H1 (cell line): ENCODE measurements around the gene TTI1. TPM values are rescaled to one million over a fixed set of nuclear protein-coding genes. Genes with fewer than 3 reads are reported as not detected.

ENCODE experiments used
- CTCF ChIA-PET: fragments of 300-600 bp; sonication (Branson Sonifier 250); formaldehyde crosslinking; loops from one replicate; lab custom pipeline; 2021; ENCODE audit not compliant: partially characterized antibody; lab: Charles Lee
- POLR2A ChIA-PET: fragments of 300-600 bp; sonication (Branson Sonifier 250); formaldehyde crosslinking; loops from one replicate; lab custom pipeline; 2021; ENCODE audit warnings: inconsistent platforms; ENCODE audit not compliant: partially characterized antibody; lab: Charles Lee
- DNase-seq, 2 experiments: peaks; one replicate each; pipeline versions ENCODE4 v3.0.0 to v3.0.0-alpha.2; 2010 to 2022; ENCODE audit warnings: low spot score in 2 of 2, low read depth in 1 of 2, mixed read lengths in 1 of 2
- FAIRE-seq: peaks from 2 replicates; lab custom pipeline; 2011; peaks lifted over from hg19 to GRCh38; lab: Jason Lieb, UNC
- H2AFZ ChIP-seq: 2 replicates; pipeline ENCODE4 v1.8.1; 2012; ENCODE audit warnings: low read length, inconsistent platforms
- H2AK5ac ChIP-seq: 2 replicates; pipeline ENCODE4 v1.6.1; 2013; ENCODE audit warnings: low read depth, low read length
- H2BK120ac ChIP-seq: replicated peaks from 2 replicates; pipeline ENCODE3; 2013; ENCODE audit warnings: low read depth, low read length, inconsistent platforms
- H2BK12ac ChIP-seq: 2 replicates; pipeline ENCODE4 v1.6.1; 2013; ENCODE audit warnings: low read depth, low read length
- H2BK15ac ChIP-seq: 2 replicates; pipeline ENCODE4 v1.6.1; 2013; ENCODE audit warnings: low read length
- H2BK20ac ChIP-seq: 2 replicates; pipeline ENCODE4 v1.6.1; 2013; ENCODE audit warnings: low read length
- H2BK5ac ChIP-seq: 2 replicates; pipeline ENCODE4 v1.6.1; 2013; ENCODE audit warnings: low read depth, low read length
- H3K14ac ChIP-seq: 2 replicates; pipeline ENCODE4 v1.6.1; 2013; ENCODE audit warnings: inconsistent platforms; ENCODE audit not compliant: insufficient read length
- H3K18ac ChIP-seq: 2 replicates; pipeline ENCODE4 v1.6.1; 2013; ENCODE audit warnings: low read length; ENCODE audit errors: extremely low read depth
- H3K23ac ChIP-seq: 2 replicates; pipeline ENCODE4 v1.6.1; 2013; ENCODE audit warnings: inconsistent platforms; ENCODE audit not compliant: insufficient read length
- H3K23me2 ChIP-seq: 2 replicates; pipeline ENCODE4 v1.6.1; 2013; ENCODE audit warnings: low read depth, low read length
- H3K27ac ChIP-seq: 2 replicates; pipeline ENCODE4 v1.6.1; 2011; ENCODE audit warnings: low read depth, low read length, inconsistent platforms
- H3K27me3 ChIP-seq, 4 experiments: replicated peaks in 1 of 4; 1 replicate in 1 of 4; 2 replicates in 3 of 4; pipeline versions ENCODE4 v1.6.1 to v1.8.1; 2011 to 2013; ENCODE audit warnings: low read length in 3 of 4, mild to moderate bottlenecking in 3 of 4, inconsistent platforms in 2 of 4, mixed read lengths in 2 of 4, moderate library complexity in 1 of 4; ENCODE audit not compliant: control insufficient read depth in 3 of 4, insufficient read depth in 3 of 4; ENCODE audit errors: extremely low read depth in 1 of 4
- H3K36me3 ChIP-seq, 4 experiments: 2 replicates each; pipeline versions ENCODE4 v1.6.1 to v1.8.1; 2011 to 2013; ENCODE audit warnings: mild to moderate bottlenecking in 4 of 4, low read length in 3 of 4, moderate library complexity in 2 of 4, control low read depth in 1 of 4, inconsistent platforms in 1 of 4; ENCODE audit not compliant: insufficient read depth in 4 of 4, control insufficient read depth in 2 of 4
- H3K4ac ChIP-seq: replicated peaks from 2 replicates; pipeline ENCODE3; 2013; ENCODE audit warnings: low read length, low read depth, mixed read lengths, inconsistent platforms; ENCODE audit not compliant: insufficient read length
- H3K4me1 ChIP-seq, 4 experiments: replicated peaks in 1 of 4; 1 replicate in 1 of 4; 2 replicates in 3 of 4; pipeline versions ENCODE4 v1.6.1 to v1.8.1; 2011 to 2013; ENCODE audit warnings: low read length in 3 of 4, inconsistent platforms in 2 of 4, mixed read lengths in 1 of 4; ENCODE audit not compliant: insufficient read depth in 4 of 4, control insufficient read depth in 3 of 4
- H3K4me2 ChIP-seq, 2 experiments: 2 replicates each; pipeline versions ENCODE4 v1.6.1 to v1.8.1; 2011 to 2013; ENCODE audit warnings: low read depth in 2 of 2, low read length in 2 of 2, control low read depth in 1 of 2, inconsistent platforms in 1 of 2, mild to moderate bottlenecking in 1 of 2; ENCODE audit not compliant: insufficient read depth in 1 of 2
- H3K4me3 ChIP-seq, 4 experiments: fragments of 200-600, 300-600 bp in 1 of 4; sonication (generic), shearing (Covaris generic), sonication (Bioruptor Twin) in 1 of 4; 2 replicates each; pipeline versions ENCODE4 v1.5.1 to v1.8.1; 2011 to 2016; ENCODE audit warnings: low read length in 4 of 4, low read depth in 3 of 4, control low read depth in 2 of 4, inconsistent platforms in 2 of 4, mild to moderate bottlenecking in 2 of 4, mixed read lengths in 1 of 4, moderate library complexity in 1 of 4; ENCODE audit not compliant: insufficient read depth in 2 of 4; ENCODE audit errors: extremely low read depth in 1 of 4
- H3K56ac ChIP-seq: replicated peaks from 2 replicates; pipeline ENCODE3; 2013; ENCODE audit warnings: low read depth, mild to moderate bottlenecking, mixed read lengths, low read length, inconsistent platforms; ENCODE audit not compliant: insufficient read length
- H3K79me1 ChIP-seq: 2 replicates; pipeline ENCODE4 v1.6.1; 2013; ENCODE audit warnings: low read depth, low read length, control low read depth
- H3K79me2 ChIP-seq, 2 experiments: 2 replicates each; pipeline versions ENCODE4 v1.6.1 to v1.8.1; 2012 to 2013; ENCODE audit warnings: low read length in 2 of 2, mild to moderate bottlenecking in 2 of 2, inconsistent platforms in 1 of 2; ENCODE audit not compliant: insufficient read depth in 2 of 2, control insufficient read depth in 1 of 2
- H3K9ac ChIP-seq, 4 experiments: replicated peaks in 1 of 4; 1 replicate in 1 of 4; 2 replicates in 3 of 4; pipeline versions ENCODE4 v1.6.1 to v1.8.1; 2011 to 2013; ENCODE audit warnings: low read depth in 3 of 4, low read length in 3 of 4, control low read depth in 2 of 4, mild to moderate bottlenecking in 2 of 4, moderate library complexity in 2 of 4, inconsistent platforms in 1 of 4; ENCODE audit errors: extremely low read depth in 1 of 4
- H3K9me3 ChIP-seq, 2 experiments: 2 replicates each; pipeline versions ENCODE4 v1.6.1 to v1.8.1; 2012 to 2013; ENCODE audit warnings: mild to moderate bottlenecking in 2 of 2, moderate library complexity in 2 of 2, control low read depth in 1 of 2, inconsistent platforms in 1 of 2, low read depth in 1 of 2, low read length in 1 of 2, mixed read lengths in 1 of 2; ENCODE audit not compliant: insufficient read depth in 2 of 2
- H4K20me1 ChIP-seq, 2 experiments: replicated peaks in 1 of 2; 2 replicates each; pipeline versions ENCODE3 to v1.8.1; 2011 to 2013; ENCODE audit warnings: inconsistent platforms in 2 of 2, low read length in 2 of 2, mild to moderate bottlenecking in 1 of 2; ENCODE audit not compliant: insufficient read depth in 2 of 2, control insufficient read depth in 1 of 2
- H4K5ac ChIP-seq: 2 replicates; pipeline ENCODE4 v1.6.1; 2013; ENCODE audit warnings: low read length, low read depth, mixed read lengths, inconsistent platforms; ENCODE audit not compliant: insufficient read length
- H4K8ac ChIP-seq: 2 replicates; pipeline ENCODE4 v1.8.0; 2013; ENCODE audit warnings: mild to moderate bottlenecking, moderate library complexity, low read length, inconsistent platforms; ENCODE audit not compliant: insufficient read depth; ENCODE audit errors: extremely low read depth
- H4K91ac ChIP-seq: replicated peaks from 2 replicates; pipeline ENCODE3; 2013; ENCODE audit warnings: low read length, mixed read lengths, inconsistent platforms; ENCODE audit not compliant: insufficient read length
- BRCA1 ChIP-seq: IDR thresholded peaks from 2 replicates; pipeline ENCODE4 v1.6.1; 2012; ENCODE audit warnings: low read depth, low read length, improper control_type of control experiment
- CBX5 ChIP-seq: fragments of 300-800, 300-1000 bp; sonication (generic); IDR thresholded peaks from 2 replicates; pipeline ENCODE4 v1.7.1; 2016; ENCODE audit warnings: antibody characterized with exemption, low read length, low read depth
- CBX8 ChIP-seq: fragments of 300-800, 300-1000 bp; sonication (generic); IDR thresholded peaks from 2 replicates; pipeline ENCODE4 v1.7.1; 2016; ENCODE audit warnings: low read depth, low read length, borderline replicate concordance
- CEBPB ChIP-seq: IDR thresholded peaks from 2 replicates; pipeline ENCODE4 v1.6.1; 2012; ENCODE audit warnings: low read depth, low read length
- JUND ChIP-seq: IDR thresholded peaks from 2 replicates; pipeline ENCODE4 v1.6.1; 2011; ENCODE audit warnings: mild to moderate bottlenecking, improper control_type of control experiment, low read length
- PHF8 ChIP-seq: fragments of 200-600 bp; sonication (generic); conservative IDR thresholded peaks from 2 replicates; pipeline ENCODE4 v1.7.1; 2012; ENCODE audit warnings: low read depth, mild to moderate bottlenecking, inconsistent platforms, low read length, moderate library complexity
- POLR2AphosphoS5 ChIP-seq: IDR thresholded peaks from 2 replicates; pipeline ENCODE4 v1.6.1; 2011; ENCODE audit warnings: low read depth, low read length
- RAD21 ChIP-seq, 2 experiments: IDR thresholded peaks in 1 of 2; conservative IDR thresholded peaks in 1 of 2; 2 replicates each; pipeline ENCODE4 v1.6.1; 2011; ENCODE audit warnings: low read depth in 2 of 2, low read length in 2 of 2, improper control_type of control experiment in 1 of 2, inconsistent platforms in 1 of 2, mild to moderate bottlenecking in 1 of 2, moderate library complexity in 1 of 2
- SIN3A ChIP-seq, 2 experiments: IDR thresholded peaks in 1 of 2; conservative IDR thresholded peaks in 1 of 2; 2 replicates each; pipeline ENCODE4 v1.6.1; 2011 to 2012; ENCODE audit warnings: low read length in 2 of 2, improper control_type of control experiment in 1 of 2, low read depth in 1 of 2, mild to moderate bottlenecking in 1 of 2
- WGBS, 2 experiments: shearing (Covaris generic) in 1 of 2; methylation state at CpG; one replicate each; pipeline versions ENCODE4 v1.1.6 to v1.1.7; 2013 to 2015; ENCODE audit warnings: low lambda C conversion rate in 2 of 2, mixed read lengths in 2 of 2, inconsistent platforms in 1 of 2, low coverage in 1 of 2, missing lambda C conversion rate in 1 of 2; ENCODE audit not compliant: insufficient replicate concordance in 2 of 2, insufficient coverage in 1 of 2, insufficient read length in 1 of 2; ENCODE audit errors: extremely low coverage in 1 of 2, missing lambda C conversion rate in 1 of 2; 5-methylcytosine and 5-hydroxymethylcytosine counted together
- polyA plus RNA-seq, 7 experiments: library from polyadenylated mRNA; depleted of rRNA in 3 of 7; stranded (reverse) in 5 of 7; unstranded in 2 of 7; fragments of >200 nt in 5 of 7; fragments of 200-250 nt in 2 of 7; gene quantifications; 1 replicate in 5 of 7; 2 replicates in 1 of 7; 4 replicates in 1 of 7; pipeline versions ENCODE4 v1.2.1 to v1.2.3, GENCODE V29; 2011 to 2013; ENCODE audit warnings: missing spikeins in 2 of 7, mixed read lengths in 2 of 7
- total RNA-seq: library from RNA; stranded (reverse); fragmentation: NEBNext Ultra II Directional; extraction: Animal tissue kit (Norgen Biotek cat#: 25700); gene quantifications from 2 replicates; pipeline ENCODE4 v1.2.1, GENCODE V29; 2021
- TF ChIP-seq, protein P1 (sequence below): IDR thresholded peaks from 2 replicates; pipeline ENCODE4 v1.6.1; 2012; ENCODE audit warnings: inconsistent platforms
- TF ChIP-seq, protein P2 (sequence below), 3 experiments: IDR thresholded peaks; 1 replicate in 2 of 3; 2 replicates in 1 of 3; pipeline versions ENCODE4 v1.5.1 to v1.6.1; 2011; ENCODE audit warnings: low read length in 3 of 3, mild to moderate bottlenecking in 3 of 3, inconsistent platforms in 2 of 3, low read depth in 1 of 3, moderate library complexity in 1 of 3; ENCODE audit not compliant: insufficient read depth in 1 of 3; ENCODE audit errors: control extremely low read depth in 1 of 3

The TTI1 gene
- total and polyA plus RNA-seq, 2 of the 8 experiments (the other 6 are each of a cell fraction or from before 2014, with no cell fraction given): 34.1 to 47.0 TPM

DNA sequence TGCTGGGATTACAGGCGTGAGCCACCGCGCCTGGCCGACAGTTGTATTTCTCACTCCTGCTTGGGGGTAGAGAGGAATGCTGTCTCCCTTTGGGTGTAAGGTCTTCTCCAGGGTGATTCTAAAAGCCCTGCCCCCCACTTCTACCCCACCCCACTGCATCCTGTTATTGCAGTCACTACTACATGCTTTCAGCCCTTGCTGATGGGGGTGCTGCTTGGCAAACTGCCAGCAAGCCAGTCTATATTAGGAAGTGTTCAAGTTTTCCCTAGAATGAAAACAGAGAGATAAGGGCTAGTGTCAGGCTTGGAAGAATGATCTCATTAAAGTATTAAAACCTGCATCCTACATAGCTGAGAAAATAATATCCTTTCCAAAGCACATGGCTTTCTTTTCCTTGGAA is 31.3 kb downstream of the TTI1 start:
- ChIA-PET POLR2A (interaction anchor here (0.6 kb wide), 1 partner anchor 81 kb away, joined by 3 read pairs; no protein-coding TSS in a partner anchor), CTCF (interaction anchor here (1.1 to 1.2 kb wide), 2 partner anchors 10 to 33 kb away, joined by 3 to 4 read pairs; no protein-coding TSS in a partner anchor)
- Histone ChIP-seq H3K27me3 (no peaks in the 10 kb centered on the region), H4K20me1 (no peaks in the 10 kb centered on the region), H4K91ac (no peak overlapping the region), H2BK120ac (no peak overlapping the region), H4K8ac (no peak overlapping the region), H3K4me3 (no peak overlapping the region), H3K27ac (no peak overlapping the region), H3K9me3 (no peaks in the 10 kb centered on the region), H3K23me2 (no peaks in the 10 kb centered on the region), H3K18ac (no peak overlapping the region), H2AFZ (no peak overlapping the region), H3K79me1 (peaks cover 4% of the 10 kb centered on the region), H3K4me1 (no peaks in the 10 kb centered on the region), H3K4ac (no peak overlapping the region), H2BK15ac (no peak overlapping the region), H3K79me2 (no peaks in the 10 kb centered on the region; a peak in 1 of 4 replicates), H3K23ac (no peak overlapping the region), H2BK20ac (no peak overlapping the region), H2BK5ac (no peak overlapping the region), H3K9ac (no peak overlapping the region), H3K4me2 (no peak overlapping the region), H2AK5ac (no peak overlapping the region), H2BK12ac (no peak overlapping the region), H4K5ac (no peak overlapping the region), H3K36me3 (peaks cover 19 to 78% (median 53%) of the 10 kb centered on the region in 4 experiments), H3K14ac (no peak overlapping the region), H3K56ac (no peak overlapping the region)
- no peak for FAIRE-seq
- 96% methylated on average over 4 of the region's 4 CpGs; no CpG with 5 or more reads in 1 of the 2 experiments for WGBS, 2 experiments
- DNase-seq: no peak
- TF ChIP-seq, protein P1, sequence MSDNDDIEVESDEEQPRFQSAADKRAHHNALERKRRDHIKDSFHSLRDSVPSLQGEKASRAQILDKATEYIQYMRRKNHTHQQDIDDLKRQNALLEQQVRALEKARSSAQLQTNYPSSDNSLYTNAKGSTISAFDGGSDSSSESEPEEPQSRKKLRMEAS: no peak
- TF ChIP-seq PHF8 (no peak), CBX8 (no peak), JUND (no peak), POLR2AphosphoS5 (no peak), CBX5 (no peak), BRCA1 (no peak), SIN3A (conservative IDR thresholded peaks at IDR 0.05 in 1 of 2, IDR thresholded peaks at IDR 0.05 in 1 of 2; ENCODE audit: low read depth in 1 of 2, low read length in 2 of 2) (no peak), RAD21 (IDR thresholded peaks at IDR 0.05 in 1 of 2, conservative IDR thresholded peaks at IDR 0.05 in 1 of 2; ENCODE audit: low read depth in 2 of 2, low read length in 2 of 2) (no peak), CEBPB (no peak)
- TF ChIP-seq, protein P2, sequence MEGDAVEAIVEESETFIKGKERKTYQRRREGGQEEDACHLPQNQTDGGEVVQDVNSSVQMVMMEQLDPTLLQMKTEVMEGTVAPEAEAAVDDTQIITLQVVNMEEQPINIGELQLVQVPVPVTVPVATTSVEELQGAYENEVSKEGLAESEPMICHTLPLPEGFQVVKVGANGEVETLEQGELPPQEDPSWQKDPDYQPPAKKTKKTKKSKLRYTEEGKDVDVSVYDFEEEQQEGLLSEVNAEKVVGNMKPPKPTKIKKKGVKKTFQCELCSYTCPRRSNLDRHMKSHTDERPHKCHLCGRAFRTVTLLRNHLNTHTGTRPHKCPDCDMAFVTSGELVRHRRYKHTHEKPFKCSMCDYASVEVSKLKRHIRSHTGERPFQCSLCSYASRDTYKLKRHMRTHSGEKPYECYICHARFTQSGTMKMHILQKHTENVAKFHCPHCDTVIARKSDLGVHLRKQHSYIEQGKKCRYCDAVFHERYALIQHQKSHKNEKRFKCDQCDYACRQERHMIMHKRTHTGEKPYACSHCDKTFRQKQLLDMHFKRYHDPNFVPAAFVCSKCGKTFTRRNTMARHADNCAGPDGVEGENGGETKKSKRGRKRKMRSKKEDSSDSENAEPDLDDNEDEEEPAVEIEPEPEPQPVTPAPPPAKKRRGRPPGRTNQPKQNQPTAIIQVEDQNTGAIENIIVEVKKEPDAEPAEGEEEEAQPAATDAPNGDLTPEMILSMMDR (IDR thresholded peaks at IDR 0.05; ENCODE audit: control extremely low read depth in 1 of 3, insufficient read depth in 1 of 3, low read depth in 1 of 3, low read length in 3 of 3): no peak
